ENCODE results near the gene M1AP.

Gene M1AP

GRCh38 chr2:74530239-74531187 lies 117.6 kb downstream of the M1AP start:
- no peak for DNase-seq (ENCODE audit: low read depth, low spot score)
- H3K27ac ChIP-seq = peak overlapping the region; percentile 81

- peak within 1 kb of the TSS; percentile 81 for H3K27ac ChIP-seq
- peak; percentile 96 for DNase-seq (ENCODE audit: low read depth, low spot score)
Observed at GRCh38 chr2:74529357-74530238, 118.5 kb downstream of the M1AP start, which contains the start of the genes AUP1 and HTRA2. AUP1 (minus strand) TSS chr2:74529706; CDS start chr2:74529629, 77 bp downstream. HTRA2 (plus strand) TSS chr2:74529933; CDS start chr2:74530007, 74 bp downstream.

- peak overlapping the region; percentile 81 for H3K27ac ChIP-seq
- no peak for DNase-seq (ENCODE audit: low read depth, low spot score)
Observed at GRCh38 chr2:74528600-74529356, 119.4 kb downstream of the M1AP start.

- no peak overlapping the region for H3K27ac ChIP-seq
- DNase-seq (ENCODE audit: low read depth, low spot score) = no peak
Observed at GRCh38 chr2:74527741-74528140, 120.4 kb downstream of the M1AP start.

- H3K27ac ChIP-seq = peak overlapping the region; percentile 64
- no peak for DNase-seq (ENCODE audit: low read depth, low spot score)
Observed at GRCh38 chr2:74526649-74527230, 121.4 kb downstream of the M1AP start.

GRCh38 chr2:74525717-74526648 lies 122.1 kb downstream of the M1AP start, which contains the start of gene DQX1:
DQX1 (minus strand) TSS chr2:74526231; CDS start chr2:74525729, 502 bp downstream.
- peak within 1 kb of the TSS; percentile 64 for H3K27ac ChIP-seq
- peak; percentile 91 for DNase-seq (ENCODE audit: low read depth, low spot score)

GRCh38 chr2:74524955-74525716 lies 123.0 kb downstream of the M1AP start:
- no peak for DNase-seq (ENCODE audit: low read depth, low spot score)
- peak overlapping the region; percentile 64 for H3K27ac ChIP-seq

GRCh38 chr2:74524005-74524404 lies 124.1 kb downstream of the M1AP start:
- no peak overlapping the region for H3K27ac ChIP-seq
- DNase-seq (ENCODE audit: low read depth, low spot score) = no peak

GRCh38 chr2:74522516-74522915 lies 125.6 kb downstream of the M1AP start:
- H3K27ac ChIP-seq = no peak overlapping the region
- no peak for DNase-seq (ENCODE audit: low read depth, low spot score)

- DNase-seq (ENCODE audit: low read depth, low spot score) = no peak
- H3K27ac ChIP-seq = no peak overlapping the region
Observed at GRCh38 chr2:74516650-74517049, 131.5 kb downstream of the M1AP start.

- H3K27ac ChIP-seq = no peak overlapping the region
- no peak for DNase-seq (ENCODE audit: low read depth, low spot score)
Observed at GRCh38 chr2:74515981-74516633, 132.0 kb downstream of the M1AP start.

- H3K27ac ChIP-seq = no peak overlapping the region
- no peak for DNase-seq (ENCODE audit: low read depth, low spot score)
Observed at GRCh38 chr2:74515271-74515980, 132.7 kb downstream of the M1AP start.

GRCh38 chr2:74514368-74515270 lies 133.5 kb downstream of the M1AP start, which contains the start of gene TLX2:
TLX2 (plus strand) TSS chr2:74514450; CDS start chr2:74514807, 357 bp downstream.
- H3K27ac ChIP-seq = no peak within 1 kb of the TSS
- no peak for DNase-seq (ENCODE audit: low read depth, low spot score)

GRCh38 chr2:74513605-74514367 lies 134.3 kb downstream of the M1AP start:
- DNase-seq (ENCODE audit: low read depth, low spot score) = no peak

More at GRCh38 chr2:74513605-74514367, 134.3 kb downstream of the M1AP start:
- H3K27ac ChIP-seq = no peak overlapping the region

Measured in epithelial cell of prostate (primary cell).